ENCODE results near the gene VSNL1. TPM values are rescaled to one million over a fixed set of nuclear protein-coding genes. Genes with fewer than 3 reads are reported as not detected.

Gene VSNL1
- polyA plus RNA-seq, 1 of the 3 experiments (the other 2 are of a cell fraction) = 1.3 TPM

DNA sequence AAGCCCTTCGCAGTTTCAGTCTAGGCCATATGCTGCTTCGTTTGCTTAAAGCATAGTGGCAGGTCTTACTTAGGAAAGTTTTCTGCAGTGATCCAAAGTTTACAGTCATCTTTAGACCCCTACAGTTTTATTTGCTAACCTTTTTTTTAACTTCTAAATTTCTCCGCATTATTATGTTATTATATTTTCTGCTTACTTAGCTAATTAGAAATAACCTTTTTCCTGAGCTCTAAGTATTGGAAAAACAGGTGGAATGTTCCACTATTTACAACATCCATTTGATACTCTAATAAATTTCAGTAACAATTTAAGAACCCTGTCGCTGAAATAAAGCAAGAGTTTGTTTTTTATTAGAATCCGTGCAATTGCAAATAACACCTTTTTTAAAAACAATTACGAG lies 18.2 kb upstream of the VSNL1 start:
- POLR2A ChIA-PET = no interaction called here
- no peak for TF ChIP-seq POLR2AphosphoS5 (IDR thresholded peaks at IDR 0.05; ENCODE audit: low read depth, low read length)
- no peak for TF ChIP-seq MXI1 (IDR thresholded peaks at IDR 0.05; ENCODE audit: low read depth, low read length)
- no peak for TF ChIP-seq TAF1 (IDR thresholded peaks at IDR 0.05; ENCODE audit: borderline replicate concordance, low read depth, low read length)
- no peak for TF ChIP-seq NRF1 (IDR thresholded peaks at IDR 0.05; ENCODE audit: low read depth, low read length)
- TF ChIP-seq GABPA (IDR thresholded peaks at IDR 0.05; ENCODE audit: low read depth) = no peak
- TF ChIP-seq TCF12 (IDR thresholded peaks at IDR 0.05) = no peak
- TF ChIP-seq RXRA (IDR thresholded peaks at IDR 0.05; ENCODE audit: borderline replicate concordance, low read depth) = no peak
- TF ChIP-seq JUND (IDR thresholded peaks at IDR 0.05) = no peak
- TF ChIP-seq, protein P1, sequence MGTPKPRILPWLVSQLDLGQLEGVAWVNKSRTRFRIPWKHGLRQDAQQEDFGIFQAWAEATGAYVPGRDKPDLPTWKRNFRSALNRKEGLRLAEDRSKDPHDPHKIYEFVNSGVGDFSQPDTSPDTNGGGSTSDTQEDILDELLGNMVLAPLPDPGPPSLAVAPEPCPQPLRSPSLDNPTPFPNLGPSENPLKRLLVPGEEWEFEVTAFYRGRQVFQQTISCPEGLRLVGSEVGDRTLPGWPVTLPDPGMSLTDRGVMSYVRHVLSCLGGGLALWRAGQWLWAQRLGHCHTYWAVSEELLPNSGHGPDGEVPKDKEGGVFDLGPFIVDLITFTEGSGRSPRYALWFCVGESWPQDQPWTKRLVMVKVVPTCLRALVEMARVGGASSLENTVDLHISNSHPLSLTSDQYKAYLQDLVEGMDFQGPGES (IDR thresholded peaks at IDR 0.05; ENCODE audit: low read depth, low read length) = no peak
- TF ChIP-seq, protein P2, sequence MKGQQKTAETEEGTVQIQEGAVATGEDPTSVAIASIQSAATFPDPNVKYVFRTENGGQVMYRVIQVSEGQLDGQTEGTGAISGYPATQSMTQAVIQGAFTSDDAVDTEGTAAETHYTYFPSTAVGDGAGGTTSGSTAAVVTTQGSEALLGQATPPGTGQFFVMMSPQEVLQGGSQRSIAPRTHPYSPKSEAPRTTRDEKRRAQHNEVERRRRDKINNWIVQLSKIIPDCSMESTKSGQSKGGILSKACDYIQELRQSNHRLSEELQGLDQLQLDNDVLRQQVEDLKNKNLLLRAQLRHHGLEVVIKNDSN (IDR thresholded peaks at IDR 0.05; ENCODE audit: borderline replicate concordance, low read depth) = no peak

DNA sequence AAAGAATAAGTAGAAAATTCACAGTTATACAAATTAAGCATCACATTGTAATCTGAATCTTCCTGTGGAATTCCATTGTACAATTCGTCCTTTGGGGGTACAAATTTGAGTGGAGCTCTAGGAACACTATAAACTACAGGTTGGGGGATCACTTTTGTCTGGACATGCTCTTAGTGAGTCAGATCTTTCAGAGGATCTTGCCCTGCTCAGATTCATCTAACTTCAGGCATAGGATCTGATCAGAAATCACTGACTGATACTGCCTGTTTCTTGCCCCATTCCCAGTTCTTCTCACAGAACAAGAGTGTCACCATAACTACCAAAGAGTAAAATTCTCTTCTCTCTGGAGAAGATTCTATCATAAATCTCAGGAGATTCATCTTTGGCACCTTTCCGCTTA lies 10.7 kb upstream of the VSNL1 start:
- Histone ChIP-seq H3K27ac (ENCODE audit: low read depth in 2 of 2, low read length in 1 of 2) (no peak overlapping the region), H3K4me3 (ENCODE audit: low read depth in 2 of 2, low read length in 1 of 2) (no peak overlapping the region), H3K4me2 (no peak overlapping the region), H3K4me1 (ENCODE audit: control insufficient read depth in 1 of 2, insufficient read depth in 2 of 2, low read depth in 1 of 2, low read length in 1 of 2) (no peaks in the 10 kb centered on the region), H3K27me3 (ENCODE audit: insufficient read depth) (no peaks in the 10 kb centered on the region), H2AFZ (ENCODE audit: low read depth) (no peak overlapping the region), H4K20me1 (ENCODE audit: insufficient read depth) (no peaks in the 10 kb centered on the region), H3K36me3 (replicated peaks in 1 of 2; ENCODE audit: control insufficient read depth in 1 of 2, insufficient read depth in 2 of 2, low read length in 1 of 2) (no peaks in the 10 kb centered on the region), H3K9me3 (no peaks in the 10 kb centered on the region), H3K79me2 (ENCODE audit: insufficient read depth) (no peaks in the 10 kb centered on the region), H3K9ac (no peak overlapping the region), H3F3A (replicated peaks; ENCODE audit: insufficient read depth) (no peaks in the 10 kb centered on the region), H3K9me2 (no peaks in the 10 kb centered on the region)
- WGBS (ENCODE audit: low lambda C conversion rate) = 63% methylated on average over 2 of the region's 2 CpGs
- ChIA-PET POLR2A (no interaction called here), CTCF (interaction anchor here (1.1 to 1.3 kb wide), 2 partner anchors 47 to 116 kb away, joined by 3 to 4 read pairs; no protein-coding TSS in a partner anchor)
- no peak for DNase-seq
- TF ChIP-seq TEAD4 (IDR thresholded peaks at IDR 0.05; ENCODE audit: borderline replicate concordance, insufficient read depth) (no peak), RFX5 (IDR thresholded peaks at IDR 0.05; ENCODE audit: low read length) (no peak), FOSL2 (IDR thresholded peaks at IDR 0.05; ENCODE audit: borderline replicate concordance, low read depth) (no peak), NRF1 (IDR thresholded peaks at IDR 0.05; ENCODE audit: low read depth, low read length) (no peak), FOXJ3 (CRISPR knock-in tag; IDR thresholded peaks at IDR 0.05) (no peak), FOXM1 (IDR thresholded peaks at IDR 0.05; ENCODE audit: low read depth) (no peak), MEF2A (IDR thresholded peaks at IDR 0.05; ENCODE audit: borderline replicate concordance, low read depth) (no peak), YY1 (IDR thresholded peaks at IDR 0.05; ENCODE audit: low read depth) (no peak), CHD2 (IDR thresholded peaks at IDR 0.05; ENCODE audit: low read length, partially characterized antibody) (no peak), TCF12 (IDR thresholded peaks at IDR 0.05) (no peak), POLR2AphosphoS5 (IDR thresholded peaks at IDR 0.05; ENCODE audit: low read depth, low read length) (no peak), RCOR1 (IDR thresholded peaks at IDR 0.05; ENCODE audit: low read length) (no peak), TAF1 (IDR thresholded peaks at IDR 0.05; ENCODE audit: borderline replicate concordance, low read depth, low read length) (no peak)
- TF ChIP-seq, protein P1 (IDR thresholded peaks at IDR 0.05; ENCODE audit: low read depth, low read length) = no peak
- TF ChIP-seq, protein P3, sequence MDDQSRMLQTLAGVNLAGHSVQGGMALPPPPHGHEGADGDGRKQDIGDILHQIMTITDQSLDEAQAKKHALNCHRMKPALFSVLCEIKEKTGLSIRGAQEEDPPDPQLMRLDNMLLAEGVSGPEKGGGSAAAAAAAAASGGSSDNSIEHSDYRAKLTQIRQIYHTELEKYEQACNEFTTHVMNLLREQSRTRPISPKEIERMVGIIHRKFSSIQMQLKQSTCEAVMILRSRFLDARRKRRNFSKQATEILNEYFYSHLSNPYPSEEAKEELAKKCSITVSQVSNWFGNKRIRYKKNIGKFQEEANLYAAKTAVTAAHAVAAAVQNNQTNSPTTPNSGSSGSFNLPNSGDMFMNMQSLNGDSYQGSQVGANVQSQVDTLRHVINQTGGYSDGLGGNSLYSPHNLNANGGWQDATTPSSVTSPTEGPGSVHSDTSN (IDR thresholded peaks at IDR 0.05) = no peak
- TF ChIP-seq, protein P4, sequence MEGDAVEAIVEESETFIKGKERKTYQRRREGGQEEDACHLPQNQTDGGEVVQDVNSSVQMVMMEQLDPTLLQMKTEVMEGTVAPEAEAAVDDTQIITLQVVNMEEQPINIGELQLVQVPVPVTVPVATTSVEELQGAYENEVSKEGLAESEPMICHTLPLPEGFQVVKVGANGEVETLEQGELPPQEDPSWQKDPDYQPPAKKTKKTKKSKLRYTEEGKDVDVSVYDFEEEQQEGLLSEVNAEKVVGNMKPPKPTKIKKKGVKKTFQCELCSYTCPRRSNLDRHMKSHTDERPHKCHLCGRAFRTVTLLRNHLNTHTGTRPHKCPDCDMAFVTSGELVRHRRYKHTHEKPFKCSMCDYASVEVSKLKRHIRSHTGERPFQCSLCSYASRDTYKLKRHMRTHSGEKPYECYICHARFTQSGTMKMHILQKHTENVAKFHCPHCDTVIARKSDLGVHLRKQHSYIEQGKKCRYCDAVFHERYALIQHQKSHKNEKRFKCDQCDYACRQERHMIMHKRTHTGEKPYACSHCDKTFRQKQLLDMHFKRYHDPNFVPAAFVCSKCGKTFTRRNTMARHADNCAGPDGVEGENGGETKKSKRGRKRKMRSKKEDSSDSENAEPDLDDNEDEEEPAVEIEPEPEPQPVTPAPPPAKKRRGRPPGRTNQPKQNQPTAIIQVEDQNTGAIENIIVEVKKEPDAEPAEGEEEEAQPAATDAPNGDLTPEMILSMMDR (IDR thresholded peaks at IDR 0.05) = no peak
- TF ChIP-seq, protein P5, sequence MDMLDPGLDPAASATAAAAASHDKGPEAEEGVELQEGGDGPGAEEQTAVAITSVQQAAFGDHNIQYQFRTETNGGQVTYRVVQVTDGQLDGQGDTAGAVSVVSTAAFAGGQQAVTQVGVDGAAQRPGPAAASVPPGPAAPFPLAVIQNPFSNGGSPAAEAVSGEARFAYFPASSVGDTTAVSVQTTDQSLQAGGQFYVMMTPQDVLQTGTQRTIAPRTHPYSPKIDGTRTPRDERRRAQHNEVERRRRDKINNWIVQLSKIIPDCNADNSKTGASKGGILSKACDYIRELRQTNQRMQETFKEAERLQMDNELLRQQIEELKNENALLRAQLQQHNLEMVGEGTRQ (IDR thresholded peaks at IDR 0.05; ENCODE audit: borderline replicate concordance, low read depth, low read length) = no peak

More for the DNA sequence above, 18.2 kb upstream of the VSNL1 start:
- no peaks in the 10 kb centered on the region for H3K9me3 ChIP-seq
- no peak overlapping the region for H3K27ac ChIP-seq (ENCODE audit: low read depth in 2 of 2, low read length in 1 of 2)
- no peak for DNase-seq
- H3K9me2 ChIP-seq = no peaks in the 10 kb centered on the region
- no peaks in the 10 kb centered on the region for H4K20me1 ChIP-seq (ENCODE audit: insufficient read depth)
- CTCF ChIA-PET = interaction anchor here (0.6 to 1.3 kb wide), 2 partner anchors 35 to 212 kb away, joined by 3 to 6 read pairs; no protein-coding TSS in a partner anchor
- no peaks in the 10 kb centered on the region for H3K36me3 ChIP-seq (replicated peaks in 1 of 2; ENCODE audit: control insufficient read depth in 1 of 2, insufficient read depth in 2 of 2, low read length in 1 of 2)
- no peak overlapping the region for H3K9ac ChIP-seq
- no peaks in the 10 kb centered on the region for H3K27me3 ChIP-seq (ENCODE audit: insufficient read depth)
- H2AFZ ChIP-seq (ENCODE audit: low read depth) = no peak overlapping the region
- H3K4me2 ChIP-seq = no peak overlapping the region
- no peak overlapping the region for H3K4me3 ChIP-seq (ENCODE audit: low read depth in 2 of 2, low read length in 1 of 2)
- peaks cover 6% of the 10 kb centered on the region in 2 experiments; a peak in 3 of 4 replicates for H3K4me1 ChIP-seq (ENCODE audit: control insufficient read depth in 1 of 2, insufficient read depth in 2 of 2, low read depth in 1 of 2, low read length in 1 of 2)
- WGBS (ENCODE audit: low lambda C conversion rate) = 70% methylated on average over 6 of the region's 6 CpGs
- H3K79me2 ChIP-seq (ENCODE audit: insufficient read depth) = no peaks in the 10 kb centered on the region
- peaks cover 9% of the 10 kb centered on the region for H3F3A ChIP-seq (replicated peaks; ENCODE audit: insufficient read depth)

Data from SK-N-SH (cell line).